K562 treated with DMSO at 1 percent for 24 hours (cell line): Measurements from ENCODE around the gene VCL. TPM values are rescaled to one million over a fixed set of nuclear protein-coding genes. Genes with fewer than 3 reads are reported as not detected.

ENCODE experiments used
- total RNA-seq: library from RNA; unstranded; fragments of 300-600 nt; gene quantifications from 2 replicates; pipeline ENCODE4 v1.2.3, GENCODE V29; 2022; ENCODE audit warnings: low read depth; ENCODE audit not compliant: insufficient read depth

Gene VCL
- total RNA-seq: 90.2 and 101 TPM in 2 replicates

DNA sequence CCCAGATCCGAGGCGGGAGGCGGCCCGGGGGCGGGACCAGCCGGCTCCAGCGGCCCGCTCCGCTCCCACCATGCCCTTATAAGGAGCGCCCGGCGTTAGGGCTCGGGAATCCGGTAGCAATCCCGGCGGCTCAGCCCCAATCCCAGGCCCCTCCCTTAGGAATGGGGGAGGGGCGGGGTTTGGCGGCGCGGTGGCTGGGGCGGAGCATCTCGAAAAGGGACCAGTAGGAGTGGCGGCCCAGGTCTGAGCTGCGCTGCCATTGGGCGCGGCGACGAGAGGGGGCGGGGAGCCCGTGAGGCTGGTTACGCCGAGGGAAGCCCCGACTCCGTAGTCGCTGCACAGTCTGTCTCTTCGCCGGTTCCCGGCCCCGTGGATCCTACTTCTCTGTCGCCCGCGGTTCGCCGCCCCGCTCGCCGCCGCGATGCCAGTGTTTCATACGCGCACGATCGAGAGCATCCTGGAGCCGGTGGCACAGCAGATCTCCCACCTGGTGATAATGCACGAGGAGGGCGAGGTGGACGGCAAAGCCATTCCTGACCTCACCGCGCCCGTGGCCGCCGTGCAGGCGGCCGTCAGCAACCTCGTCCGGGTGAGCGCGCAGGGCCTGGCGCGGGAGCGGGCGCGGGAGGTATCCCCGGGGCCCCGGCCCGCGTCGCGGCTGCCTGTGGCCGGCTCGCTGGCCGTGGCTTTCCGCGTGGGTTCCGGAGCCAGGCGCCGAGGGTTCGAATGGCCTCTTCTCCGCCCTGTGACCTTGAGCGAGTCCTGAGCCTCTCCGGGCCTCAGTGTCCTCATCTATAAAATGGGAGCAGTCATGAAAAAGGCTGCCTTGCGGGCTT, at the start of gene VCL:
Gene VCL (plus strand): TSS at position 330 of the 836 bp plus-strand sequence. CDS start 92 bp downstream, at position 422.

DNA sequence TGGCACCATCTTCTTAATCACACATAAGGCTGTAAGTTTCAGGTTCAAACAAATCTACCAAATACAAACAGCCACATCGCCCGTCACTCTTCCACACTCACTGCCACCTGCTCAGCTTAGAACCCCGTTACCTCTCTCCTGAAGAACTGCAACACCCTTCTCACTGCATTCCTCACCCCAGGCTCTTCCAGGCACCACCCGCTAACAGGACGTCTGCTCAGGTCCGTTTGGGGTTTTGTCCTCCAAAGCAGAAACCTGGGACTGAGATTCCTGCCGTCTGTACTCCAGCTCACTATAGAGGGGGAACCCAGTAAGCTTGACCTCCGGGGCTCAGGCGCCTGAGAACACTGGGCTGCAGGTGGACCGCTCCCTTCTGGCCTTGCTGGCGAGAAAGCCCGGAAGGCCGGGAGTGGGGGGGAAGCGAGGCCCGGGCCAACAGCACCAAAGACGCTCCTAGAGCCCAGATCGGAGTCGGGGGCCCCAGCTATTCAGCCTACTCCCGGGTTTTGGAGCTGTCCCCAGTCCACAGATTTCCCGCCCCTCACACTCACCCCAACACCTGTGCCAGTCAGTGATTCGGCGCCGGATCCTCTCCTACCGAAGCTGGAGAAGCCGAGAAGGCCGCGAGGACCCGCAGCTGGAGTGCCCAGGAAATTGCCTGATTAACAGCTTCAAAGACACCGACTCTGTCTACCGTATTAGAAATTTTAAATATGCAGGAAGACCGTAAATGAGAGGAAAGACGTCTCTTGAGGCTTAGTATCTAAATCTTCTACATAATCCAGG, 152.5 kb downstream of the VCL start, which contains the start of gene AP3M1:
Gene AP3M1 (minus strand): TSS at position 625 of the 786 bp plus-strand sequence. CDS start 12,449 bp downstream, outside the sequence.

DNA sequence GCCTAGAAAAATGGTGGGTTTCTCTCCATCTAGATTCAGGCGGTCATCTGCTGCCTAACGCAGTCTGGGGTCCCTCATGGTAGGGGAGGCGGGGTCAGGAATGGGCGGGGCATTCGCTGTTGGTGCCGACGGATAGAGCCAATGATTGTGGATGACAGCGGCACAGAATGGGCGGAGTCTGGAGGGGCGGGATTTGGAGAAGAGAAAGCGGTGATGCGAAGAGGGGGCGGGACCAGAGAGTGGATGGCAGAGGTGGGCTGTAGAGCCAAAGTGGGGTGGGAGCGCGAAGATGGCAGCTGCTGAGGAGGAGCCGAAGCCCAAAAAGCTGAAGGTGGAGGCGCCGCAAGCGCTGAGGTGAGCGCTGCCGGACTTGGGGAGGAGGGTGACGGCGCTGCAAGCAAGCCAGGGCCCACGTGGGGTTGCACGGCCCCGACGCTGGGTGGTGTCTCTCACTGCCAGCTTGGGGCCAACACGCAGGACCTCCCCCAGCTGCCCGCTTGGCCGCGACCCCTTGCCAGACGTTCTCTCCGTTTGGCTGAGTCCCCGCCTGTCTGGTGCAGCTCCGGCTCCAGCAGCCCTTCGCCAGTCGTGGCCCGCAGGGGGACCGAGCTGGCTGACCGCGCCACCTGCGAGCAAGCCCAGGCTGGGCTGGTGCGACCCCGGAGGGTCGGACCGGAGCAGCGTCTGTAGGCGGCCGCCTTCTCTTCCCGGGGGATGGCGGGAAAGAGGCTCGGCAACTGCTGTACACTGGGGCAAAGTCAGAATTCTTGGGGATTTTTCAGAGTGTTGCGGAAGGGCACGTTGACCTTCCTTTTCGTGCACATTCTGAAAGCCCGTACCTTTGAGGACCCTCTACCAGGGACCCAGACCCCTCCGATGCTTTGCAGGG, 153.3 kb downstream of the VCL start, which contains the start of gene ADK:
Gene ADK (plus strand): TSS at position 232 of the 889 bp plus-strand sequence. CDS start 58 bp downstream, at position 290.

Other genes starting within 250 kb of the VCL start
- 76.7 and 81.4 TPM in 2 replicates for gene CHCHD1, start 216.1 kb upstream of the VCL start, total RNA-seq
- gene ZSWIM8, start 212.5 kb upstream of the VCL start, total RNA-seq: 126 and 138 TPM in 2 replicates
- 70.1 and 70.2 TPM in 2 replicates for gene NDST2, start 186.5 kb upstream of the VCL start, total RNA-seq
- gene CAMK2G, start 123.6 kb upstream of the VCL start, total RNA-seq: 51.3 and 52.7 TPM in 2 replicates
- 32.5 and 41.6 TPM in 2 replicates for gene PLAU, start 87.0 kb upstream of the VCL start, total RNA-seq
- 46.5 and 50.9 TPM in 2 replicates for gene AP3M1, start 152.7 kb downstream of the VCL start, total RNA-seq
- 34.5 and 38.8 TPM in 2 replicates for gene ADK, start 153.1 kb downstream of the VCL start, total RNA-seq